Mononuclear cell (primary cell): ENCODE data around the gene MCL1. TPM values are rescaled to one million over a fixed set of nuclear protein-coding genes. Genes with fewer than 3 reads are reported as not detected.
A peak's percentile ranks its signal among the peaks of the same experiment; 100 is the strongest.
"Not testable (repeated sequence)": the region's sequence is repeated elsewhere in the genome, so short reads cannot be mapped to it uniquely, and the experiment has no call there.

ENCODE experiments used
- H3K27me3 ChIP-seq: 2 replicates; pipeline ENCODE4 v1.6.0; 2011; ENCODE audit warnings: low read length, control low read depth; ENCODE audit not compliant: insufficient read depth
- H3K4me1 ChIP-seq: 2 replicates; pipeline ENCODE4 v1.5.1; 2011; ENCODE audit warnings: mild to moderate bottlenecking, low read length, control low read depth; ENCODE audit not compliant: insufficient read depth
- H3K4me3 ChIP-seq: 2 replicates; pipeline ENCODE4 v1.5.1; 2011; ENCODE audit warnings: mild to moderate bottlenecking, low read length, moderate library complexity
- H3K9me3 ChIP-seq: 2 replicates; pipeline ENCODE4 v1.5.1; 2011; ENCODE audit warnings: low read depth, mild to moderate bottlenecking, control low read depth, low read length
- total RNA-seq: library from RNA; depleted of rRNA; stranded (reverse); fragments of >200 nt; gene quantifications from one replicate; pipeline ENCODE4 v1.2.3, GENCODE V29; 2012

Gene MCL1
- total RNA-seq, 1 donor, result 1,412 TPM

DNA sequence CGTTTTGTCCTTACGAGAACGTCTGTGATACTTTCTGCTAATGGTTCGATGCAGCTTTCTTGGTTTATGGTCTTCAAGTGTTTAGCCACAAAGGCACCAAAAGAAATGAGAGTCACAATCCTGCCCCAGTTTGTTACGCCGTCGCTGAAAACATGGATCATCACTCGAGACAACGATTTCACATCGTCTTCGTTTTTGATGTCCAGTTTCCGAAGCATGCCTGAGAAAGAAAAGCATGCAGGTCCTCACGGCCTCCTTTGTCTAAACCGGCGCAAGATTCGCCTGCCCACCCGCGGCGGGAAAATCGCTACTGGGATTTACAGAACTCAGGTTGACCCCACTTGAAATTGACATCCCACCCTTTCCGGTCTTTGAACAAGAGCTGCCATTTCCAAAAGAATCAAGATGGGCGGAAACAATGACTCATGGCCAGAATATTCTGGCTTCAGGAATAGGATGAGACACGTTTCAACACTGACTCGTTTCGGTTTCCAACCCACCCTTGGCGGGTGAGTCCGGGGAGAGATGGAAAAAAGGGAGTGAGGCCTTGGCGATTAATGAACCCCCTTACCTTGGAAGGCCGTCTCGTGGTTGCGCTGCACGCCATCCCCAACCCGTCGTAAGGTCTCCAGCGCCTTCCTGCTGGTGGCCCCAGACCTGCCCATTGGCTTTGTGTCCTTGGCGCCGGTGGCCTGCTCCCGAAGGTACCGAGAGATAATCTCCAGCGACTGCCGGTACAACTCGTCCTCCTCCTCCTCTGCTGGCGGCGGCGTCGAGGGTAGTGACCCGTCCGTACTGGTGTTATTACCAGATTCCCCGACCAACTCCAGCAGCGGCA is 919 bp downstream of the MCL1 start:
- Histone ChIP-seq H3K4me3 (peak overlapping the region; percentile 87), H3K9me3 (no peaks in the 10 kb centered on the region), H3K4me1 (peaks cover 52% of the 10 kb centered on the region), H3K27me3 (no peaks in the 10 kb centered on the region)

DNA sequence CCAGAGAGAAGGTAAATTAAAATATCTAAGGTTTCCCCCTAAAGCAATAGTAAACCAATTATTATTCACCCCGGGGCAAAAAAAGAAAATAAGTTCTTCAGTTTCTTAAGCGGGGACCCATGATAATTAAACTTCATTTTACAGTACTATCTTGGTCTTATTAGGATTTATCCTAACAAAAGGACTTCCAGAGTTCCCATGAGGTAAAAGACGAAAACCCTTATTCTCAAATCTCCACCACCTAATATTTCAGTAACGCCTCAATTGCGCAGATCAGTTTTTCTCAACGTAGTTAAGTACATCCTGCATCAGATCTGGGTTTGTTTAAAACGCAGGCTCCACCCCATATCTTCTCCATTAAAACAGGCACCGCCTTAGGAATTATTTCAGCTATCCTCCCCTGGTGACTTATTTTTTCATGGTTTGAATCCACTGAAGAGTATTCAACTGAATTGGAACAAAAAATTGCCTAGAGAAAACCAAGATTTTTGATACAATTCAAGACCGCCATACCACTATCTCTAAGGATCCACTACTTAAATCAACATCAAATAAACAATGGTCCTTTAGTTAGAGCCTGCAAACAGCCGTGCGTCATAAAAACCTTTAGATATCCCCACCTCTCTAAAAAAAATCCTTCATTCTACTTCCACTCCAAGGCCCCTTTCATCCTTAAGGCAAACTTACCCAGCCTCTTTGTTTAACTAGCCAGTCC is 1.7 kb downstream of the MCL1 start:
- H3K9me3 ChIP-seq, result no peaks in the 10 kb centered on the region
- no peaks in the 10 kb centered on the region for H3K27me3 ChIP-seq
- H3K4me3 ChIP-seq, result peak overlapping the region; percentile 87
- peaks cover 56% of the 10 kb centered on the region for H3K4me1 ChIP-seq

- H3K4me1 ChIP-seq, result peaks cover 56% of the 10 kb centered on the region
- no peaks in the 10 kb centered on the region for H3K9me3 ChIP-seq
- H3K4me3 ChIP-seq, result peak overlapping the region; percentile 87
- no peaks in the 10 kb centered on the region for H3K27me3 ChIP-seq
Observed at GRCh38 chr1:150576794-150577556, 2.4 kb downstream of the MCL1 start.

GRCh38 chr1:150576367-150576711 is 3.1 kb downstream of the MCL1 start:
- peaks cover 57% of the 10 kb centered on the region for H3K4me1 ChIP-seq
- peak overlapping the region; percentile 87 for H3K4me3 ChIP-seq
- no peaks in the 10 kb centered on the region for H3K27me3 ChIP-seq
- no peaks in the 10 kb centered on the region for H3K9me3 ChIP-seq

DNA sequence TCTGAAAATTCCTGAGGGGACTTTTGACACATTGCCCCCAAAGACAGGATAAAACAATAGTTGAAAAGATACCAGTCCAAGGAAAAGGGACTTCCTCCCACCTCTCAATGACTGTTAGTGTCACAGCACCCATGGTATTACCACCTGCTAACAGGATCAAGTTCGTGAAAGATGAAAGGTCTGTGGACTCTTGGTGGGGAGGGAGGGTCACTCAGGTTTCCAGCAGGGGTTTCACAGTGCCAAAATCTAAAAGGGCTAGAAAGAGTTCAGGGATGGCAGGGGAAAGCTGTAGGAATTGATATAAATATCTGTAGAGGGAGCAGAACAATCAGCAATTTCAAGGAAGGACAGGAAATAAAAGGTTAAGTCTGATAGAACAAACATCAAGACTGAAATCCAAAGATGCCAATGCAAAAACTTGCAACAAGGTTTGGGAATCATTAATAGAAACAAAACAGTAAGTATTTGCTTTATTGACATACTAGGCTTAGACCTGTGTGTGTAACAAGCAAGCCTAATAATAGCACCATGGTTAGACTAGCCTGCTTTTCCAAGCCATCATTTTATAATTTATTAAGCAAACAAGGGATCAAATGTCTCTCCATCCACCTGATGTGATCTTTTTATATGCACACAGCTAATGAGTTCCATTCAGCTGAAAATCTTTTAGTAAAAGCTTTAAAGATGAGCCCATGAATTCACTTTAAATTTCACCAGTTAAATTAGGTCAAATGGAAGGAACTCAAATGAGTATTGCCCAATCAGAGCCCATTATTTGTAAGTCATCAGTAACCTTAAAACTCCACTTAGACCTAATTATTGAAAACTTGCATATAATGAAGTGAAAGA is 3.7 kb downstream of the MCL1 start:
- H3K27me3 ChIP-seq, result no peaks in the 10 kb centered on the region
- H3K4me3 ChIP-seq, result peak overlapping the region; percentile 87
- peaks cover 61% of the 10 kb centered on the region for H3K4me1 ChIP-seq
- no peaks in the 10 kb centered on the region for H3K9me3 ChIP-seq

GRCh38 chr1:150575072-150575489 is 4.3 kb downstream of the MCL1 start:
- Histone ChIP-seq H3K4me1 (peaks cover 62% of the 10 kb centered on the region), H3K9me3 (no peaks in the 10 kb centered on the region), H3K4me3 (peak overlapping the region; percentile 87), H3K27me3 (no peaks in the 10 kb centered on the region)

GRCh38 chr1:150574260-150575071 is 4.9 kb downstream of the MCL1 start:
- H3K4me1 ChIP-seq, result peaks cover 65% of the 10 kb centered on the region
- H3K4me3 ChIP-seq, result peak overlapping the region; percentile 87
- no peaks in the 10 kb centered on the region for H3K9me3 ChIP-seq
- no peaks in the 10 kb centered on the region for H3K27me3 ChIP-seq

- H3K4me3 ChIP-seq, result peak overlapping the region; percentile 5
Observed at GRCh38 chr1:150573648-150574071, 5.8 kb downstream of the MCL1 start.

GRCh38 chr1:150572918-150573647 is 6.3 kb downstream of the MCL1 start:
- Histone ChIP-seq H3K4me3 (peak overlapping the region; percentile 5), H3K27me3 (no peaks in the 10 kb centered on the region), H3K4me1 (peaks cover 79% of the 10 kb centered on the region), H3K9me3 (no peaks in the 10 kb centered on the region)

More at GRCh38 chr1:150573648-150574071, 5.8 kb downstream of the MCL1 start:
- H3K27me3 ChIP-seq, H3K9me3 ChIP-seq: not testable (repeated sequence)
- H3K4me1 ChIP-seq, result peaks cover 73% of the 10 kb centered on the region

DNA sequence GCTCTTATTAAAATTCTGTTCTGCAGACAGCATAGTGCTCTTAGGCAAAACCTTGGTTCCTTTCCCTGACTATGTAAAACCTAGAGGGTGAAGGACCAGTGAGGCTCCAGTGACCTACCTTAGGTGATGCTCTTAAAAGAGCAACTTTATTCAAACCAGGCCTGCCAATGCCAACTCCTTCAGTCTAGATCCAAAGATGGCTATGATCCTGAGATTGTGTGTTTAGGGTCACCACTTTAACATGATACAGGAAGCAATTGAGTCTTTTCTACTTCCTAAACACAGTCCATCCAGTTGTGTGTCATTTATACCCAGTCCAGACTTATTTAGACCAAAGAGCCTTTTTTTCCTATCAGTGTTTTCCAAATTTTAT is 10.8 kb downstream of the MCL1 start:
- H3K9me3 ChIP-seq, result no peaks in the 10 kb centered on the region
- no peaks in the 10 kb centered on the region for H3K27me3 ChIP-seq
- peak overlapping the region; percentile 22 for H3K4me3 ChIP-seq
- peaks cover 99% of the 10 kb centered on the region for H3K4me1 ChIP-seq

DNA sequence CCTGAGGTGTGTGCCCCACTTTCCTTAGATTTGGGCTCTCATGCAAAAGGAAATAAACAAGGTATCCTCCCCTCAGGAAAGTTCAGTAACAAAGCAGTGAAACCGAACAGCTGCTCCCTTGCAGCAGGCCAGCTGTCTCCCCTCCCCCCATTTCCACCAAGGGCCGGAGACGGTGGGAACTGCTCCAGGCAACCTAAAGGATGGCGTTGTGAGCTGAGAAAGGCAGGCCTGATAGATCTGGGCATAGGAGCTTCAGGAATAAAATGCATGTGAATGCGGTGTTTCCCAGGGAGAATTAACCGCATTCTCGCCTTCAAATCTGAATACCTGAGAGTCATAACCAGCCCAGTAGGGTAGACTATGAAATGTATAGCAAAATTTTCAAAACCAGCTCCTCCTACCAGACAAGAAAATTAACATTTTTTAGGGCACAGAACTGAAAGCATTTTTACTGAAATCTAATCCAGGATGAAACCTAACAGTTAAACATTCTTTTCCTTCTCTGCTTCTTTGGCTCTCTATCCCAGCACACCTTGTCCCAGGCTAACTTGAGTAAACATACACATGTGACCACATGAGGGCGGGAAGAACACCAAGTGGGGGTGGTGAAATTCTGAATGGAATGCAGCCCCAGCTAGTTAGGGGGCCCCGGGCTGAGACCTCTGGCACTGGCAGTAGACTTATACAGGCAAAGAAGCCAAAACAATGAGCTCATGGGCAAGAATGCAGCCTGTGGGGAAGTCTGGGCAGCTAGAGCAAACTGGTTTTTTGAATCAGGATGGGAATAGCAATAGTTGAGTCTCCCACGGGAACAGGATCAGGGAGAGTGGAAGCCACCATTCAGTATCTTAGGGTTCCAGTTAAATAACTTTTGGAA is 11.5 kb downstream of the MCL1 start:
- peaks cover 99% of the 10 kb centered on the region for H3K4me1 ChIP-seq
- H3K4me3 ChIP-seq, result peak overlapping the region; percentile 22

DNA sequence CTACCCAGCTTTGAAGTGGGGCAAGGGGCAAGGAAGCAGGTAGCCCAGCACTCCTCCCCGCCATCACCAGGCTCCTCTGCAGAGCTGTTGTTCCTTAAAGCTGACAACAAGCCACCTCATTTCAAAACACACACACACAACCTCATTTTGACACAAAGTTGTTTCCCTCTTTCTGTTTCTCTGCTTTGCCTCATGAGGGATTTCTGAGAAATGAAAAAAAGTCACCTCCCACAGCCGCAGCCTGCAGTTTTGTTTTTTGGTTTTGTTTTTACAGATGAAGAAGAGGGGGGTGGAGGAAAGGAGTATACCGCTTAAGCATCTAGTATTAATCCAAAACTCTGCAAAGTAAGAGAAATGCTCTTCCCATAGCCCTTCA is 12.1 kb downstream of the MCL1 start:
- H3K9me3 ChIP-seq, result no peaks in the 10 kb centered on the region
- no peaks in the 10 kb centered on the region for H3K27me3 ChIP-seq
- H3K4me3 ChIP-seq, result peak overlapping the region; percentile 22
- peaks cover 99% of the 10 kb centered on the region for H3K4me1 ChIP-seq

More for the DNA sequence above, 11.5 kb downstream of the MCL1 start:
- no peaks in the 10 kb centered on the region for H3K9me3 ChIP-seq
- no peaks in the 10 kb centered on the region for H3K27me3 ChIP-seq
